ENCODE data around the gene SCMH1. TPM values are rescaled to one million over a fixed set of nuclear protein-coding genes. Genes with fewer than 3 reads are reported as not detected.

SCMH1 gene
- total and polyA plus RNA-seq, 2 experiments from 2014 or later: 15.0 to 19.4 TPM

- Mint-ChIP-seq H3K36me3 (ENCODE audit: low read depth) (no peaks in the 10 kb centered on the region), H3K27me3 (ENCODE audit: insufficient read depth, low read depth, poor library complexity) (peaks cover 4% of the 10 kb centered on the region), H3K4me3 (no peak overlapping the region), H3K9me3 (no peaks in the 10 kb centered on the region), H3K27ac (0 out of 2 replicates have a peak overlapping the region, but pooled peaks have one; percentile 37), H3K4me1 (peaks cover 10% of the 10 kb centered on the region; the same call in 2 of the 3 replicates)
- H4K20me1 ChIP-seq (replicated peaks; ENCODE audit: insufficient read depth): no peaks in the 10 kb centered on the region
- DNase-seq (ENCODE audit: low spot score) (no peak), ATAC-seq (no peak)
- TF ChIP-seq CREB1 (CRISPR knock-in tag; IDR thresholded peaks at IDR 0.05; ENCODE audit: low read depth) (no peak), STAT1 (IDR thresholded peaks at IDR 0.05; ENCODE audit: unreplicated experiment) (no peak), ZNF331 (CRISPR knock-in tag; IDR thresholded peaks at IDR 0.05; ENCODE audit: low read depth) (no peak), NANOG (IDR thresholded peaks at IDR 0.05; ENCODE audit: borderline replicate concordance) (no peak)
- TF ChIP-seq, protein P1, sequence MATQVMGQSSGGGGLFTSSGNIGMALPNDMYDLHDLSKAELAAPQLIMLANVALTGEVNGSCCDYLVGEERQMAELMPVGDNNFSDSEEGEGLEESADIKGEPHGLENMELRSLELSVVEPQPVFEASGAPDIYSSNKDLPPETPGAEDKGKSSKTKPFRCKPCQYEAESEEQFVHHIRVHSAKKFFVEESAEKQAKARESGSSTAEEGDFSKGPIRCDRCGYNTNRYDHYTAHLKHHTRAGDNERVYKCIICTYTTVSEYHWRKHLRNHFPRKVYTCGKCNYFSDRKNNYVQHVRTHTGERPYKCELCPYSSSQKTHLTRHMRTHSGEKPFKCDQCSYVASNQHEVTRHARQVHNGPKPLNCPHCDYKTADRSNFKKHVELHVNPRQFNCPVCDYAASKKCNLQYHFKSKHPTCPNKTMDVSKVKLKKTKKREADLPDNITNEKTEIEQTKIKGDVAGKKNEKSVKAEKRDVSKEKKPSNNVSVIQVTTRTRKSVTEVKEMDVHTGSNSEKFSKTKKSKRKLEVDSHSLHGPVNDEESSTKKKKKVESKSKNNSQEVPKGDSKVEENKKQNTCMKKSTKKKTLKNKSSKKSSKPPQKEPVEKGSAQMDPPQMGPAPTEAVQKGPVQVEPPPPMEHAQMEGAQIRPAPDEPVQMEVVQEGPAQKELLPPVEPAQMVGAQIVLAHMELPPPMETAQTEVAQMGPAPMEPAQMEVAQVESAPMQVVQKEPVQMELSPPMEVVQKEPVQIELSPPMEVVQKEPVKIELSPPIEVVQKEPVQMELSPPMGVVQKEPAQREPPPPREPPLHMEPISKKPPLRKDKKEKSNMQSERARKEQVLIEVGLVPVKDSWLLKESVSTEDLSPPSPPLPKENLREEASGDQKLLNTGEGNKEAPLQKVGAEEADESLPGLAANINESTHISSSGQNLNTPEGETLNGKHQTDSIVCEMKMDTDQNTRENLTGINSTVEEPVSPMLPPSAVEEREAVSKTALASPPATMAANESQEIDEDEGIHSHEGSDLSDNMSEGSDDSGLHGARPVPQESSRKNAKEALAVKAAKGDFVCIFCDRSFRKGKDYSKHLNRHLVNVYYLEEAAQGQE (IDR thresholded peaks at IDR 0.05; ENCODE audit: unreplicated experiment): no peak
- TF ChIP-seq, protein P2, sequence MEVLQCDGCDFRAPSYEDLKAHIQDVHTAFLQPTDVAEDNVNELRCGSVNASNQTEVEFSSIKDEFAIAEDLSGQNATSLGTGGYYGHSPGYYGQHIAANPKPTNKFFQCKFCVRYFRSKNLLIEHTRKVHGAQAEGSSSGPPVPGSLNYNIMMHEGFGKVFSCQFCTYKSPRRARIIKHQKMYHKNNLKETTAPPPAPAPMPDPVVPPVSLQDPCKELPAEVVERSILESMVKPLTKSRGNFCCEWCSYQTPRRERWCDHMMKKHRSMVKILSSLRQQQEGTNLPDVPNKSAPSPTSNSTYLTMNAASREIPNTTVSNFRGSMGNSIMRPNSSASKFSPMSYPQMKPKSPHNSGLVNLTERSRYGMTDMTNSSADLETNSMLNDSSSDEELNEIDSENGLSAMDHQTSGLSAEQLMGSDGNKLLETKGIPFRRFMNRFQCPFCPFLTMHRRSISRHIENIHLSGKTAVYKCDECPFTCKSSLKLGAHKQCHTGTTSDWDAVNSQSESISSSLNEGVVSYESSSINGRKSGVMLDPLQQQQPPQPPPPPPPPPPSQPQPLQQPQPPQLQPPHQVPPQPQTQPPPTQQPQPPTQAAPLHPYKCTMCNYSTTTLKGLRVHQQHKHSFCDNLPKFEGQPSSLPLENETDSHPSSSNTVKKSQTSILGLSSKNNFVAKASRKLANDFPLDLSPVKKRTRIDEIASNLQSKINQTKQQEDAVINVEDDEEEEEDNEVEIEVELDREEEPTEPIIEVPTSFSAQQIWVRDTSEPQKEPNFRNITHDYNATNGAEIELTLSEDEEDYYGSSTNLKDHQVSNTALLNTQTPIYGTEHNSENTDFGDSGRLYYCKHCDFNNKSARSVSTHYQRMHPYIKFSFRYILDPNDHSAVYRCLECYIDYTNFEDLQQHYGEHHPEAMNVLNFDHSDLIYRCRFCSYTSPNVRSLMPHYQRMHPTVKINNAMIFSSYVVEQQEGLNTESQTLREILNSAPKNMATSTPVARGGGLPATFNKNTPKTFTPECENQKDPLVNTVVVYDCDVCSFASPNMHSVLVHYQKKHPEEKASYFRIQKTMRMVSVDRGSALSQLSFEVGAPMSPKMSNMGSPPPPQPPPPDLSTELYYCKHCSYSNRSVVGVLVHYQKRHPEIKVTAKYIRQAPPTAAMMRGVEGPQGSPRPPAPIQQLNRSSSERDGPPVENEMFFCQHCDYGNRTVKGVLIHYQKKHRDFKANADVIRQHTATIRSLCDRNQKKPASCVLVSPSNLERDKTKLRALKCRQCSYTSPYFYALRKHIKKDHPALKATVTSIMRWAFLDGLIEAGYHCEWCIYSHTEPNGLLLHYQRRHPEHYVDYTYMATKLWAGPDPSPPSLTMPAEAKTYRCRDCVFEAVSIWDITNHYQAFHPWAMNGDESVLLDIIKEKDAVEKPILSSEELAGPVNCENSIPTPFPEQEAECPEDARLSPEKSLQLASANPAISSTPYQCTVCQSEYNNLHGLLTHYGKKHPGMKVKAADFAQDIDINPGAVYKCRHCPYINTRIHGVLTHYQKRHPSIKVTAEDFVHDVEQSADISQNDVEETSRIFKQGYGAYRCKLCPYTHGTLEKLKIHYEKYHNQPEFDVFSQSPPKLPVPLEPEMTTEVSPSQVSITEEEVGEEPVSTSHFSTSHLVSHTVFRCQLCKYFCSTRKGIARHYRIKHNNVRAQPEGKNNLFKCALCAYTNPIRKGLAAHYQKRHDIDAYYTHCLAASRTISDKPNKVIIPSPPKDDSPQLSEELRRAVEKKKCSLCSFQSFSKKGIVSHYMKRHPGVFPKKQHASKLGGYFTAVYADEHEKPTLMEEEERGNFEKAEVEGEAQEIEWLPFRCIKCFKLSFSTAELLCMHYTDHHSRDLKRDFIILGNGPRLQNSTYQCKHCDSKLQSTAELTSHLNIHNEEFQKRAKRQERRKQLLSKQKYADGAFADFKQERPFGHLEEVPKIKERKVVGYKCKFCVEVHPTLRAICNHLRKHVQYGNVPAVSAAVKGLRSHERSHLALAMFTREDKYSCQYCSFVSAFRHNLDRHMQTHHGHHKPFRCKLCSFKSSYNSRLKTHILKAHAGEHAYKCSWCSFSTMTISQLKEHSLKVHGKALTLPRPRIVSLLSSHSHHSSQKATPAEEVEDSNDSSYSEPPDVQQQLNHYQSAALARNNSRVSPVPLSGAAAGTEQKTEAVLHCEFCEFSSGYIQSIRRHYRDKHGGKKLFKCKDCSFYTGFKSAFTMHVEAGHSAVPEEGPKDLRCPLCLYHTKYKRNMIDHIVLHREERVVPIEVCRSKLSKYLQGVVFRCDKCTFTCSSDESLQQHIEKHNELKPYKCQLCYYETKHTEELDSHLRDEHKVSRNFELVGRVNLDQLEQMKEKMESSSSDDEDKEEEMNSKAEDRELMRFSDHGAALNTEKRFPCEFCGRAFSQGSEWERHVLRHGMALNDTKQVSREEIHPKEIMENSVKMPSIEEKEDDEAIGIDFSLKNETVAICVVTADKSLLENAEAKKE (CRISPR knock-in tag; IDR thresholded peaks at IDR 0.05): no peak
- H3K27ac ChIP-seq (ENCODE audit: low read depth): no peak overlapping the region
- H2AFZ ChIP-seq: no peak overlapping the region
- H3K27me3 ChIP-seq (ENCODE audit: insufficient read depth): no peaks in the 10 kb centered on the region
- H3K36me3 ChIP-seq (ENCODE audit: insufficient read depth): no peaks in the 10 kb centered on the region
- H3K4me3 ChIP-seq: no peak overlapping the region
- H3K4me1 ChIP-seq (ENCODE audit: insufficient read depth): peaks cover 10% of the 10 kb centered on the region; the same call in 1 of the 2 replicates
- H3K9me2 ChIP-seq (ENCODE audit: insufficient read depth): no peaks in the 10 kb centered on the region
- H3K79me2 ChIP-seq (replicated peaks; ENCODE audit: insufficient read depth): no peaks in the 10 kb centered on the region
- no peaks in the 10 kb centered on the region for H3F3A ChIP-seq (replicated peaks; ENCODE audit: low read depth)
- no peak overlapping the region for H3K4me2 ChIP-seq
Measured at GRCh38 chr1:41108696-41109275, 133.3 kb downstream of the SCMH1 start.
